Mesendoderm (in vitro differentiated cells): Measurements from ENCODE around the gene TTYH1.
"Not testable (repeated sequence)": the region's sequence is repeated elsewhere in the genome, so short reads cannot be mapped to it uniquely, and the experiment has no call there.

Source experiments
- DNase-seq: peaks from one replicate; pipeline ENCODE4 v3.0.0; 2013
- H2AK5ac ChIP-seq: 2 replicates; pipeline ENCODE4 v1.6.1; 2013; ENCODE audit warnings: low read length, inconsistent platforms
- H2BK120ac ChIP-seq: 2 replicates; pipeline ENCODE4 v1.6.1; 2013; ENCODE audit warnings: low read depth, mild to moderate bottlenecking, low read length, moderate library complexity, mixed read lengths
- H2BK15ac ChIP-seq: replicated peaks from 2 replicates; pipeline ENCODE4 v1.6.1; 2013; ENCODE audit warnings: low read depth, mild to moderate bottlenecking, moderate library complexity
- H2BK5ac ChIP-seq: 2 replicates; pipeline ENCODE4 v1.6.1; 2013; ENCODE audit warnings: low read length, inconsistent platforms
- H3K18ac ChIP-seq: 2 replicates; pipeline ENCODE4 v1.6.1; 2013; ENCODE audit warnings: mild to moderate bottlenecking, low read length, mixed read lengths
- H3K23ac ChIP-seq: one replicate; pipeline ENCODE4 v1.6.1; 2013; ENCODE audit warnings: low read length
- H3K27ac ChIP-seq: 2 replicates; pipeline ENCODE4 v1.5.1; 2013; ENCODE audit warnings: low read depth, mild to moderate bottlenecking, inconsistent platforms, low read length, moderate library complexity
- H3K27me3 ChIP-seq: 2 replicates; pipeline ENCODE4 v1.6.1; 2013; ENCODE audit warnings: low read length, control low read depth, mild to moderate bottlenecking, inconsistent platforms; ENCODE audit not compliant: insufficient read depth, poor library complexity
- H3K36me3 ChIP-seq: 2 replicates; pipeline ENCODE4 v1.6.1; 2013; ENCODE audit warnings: low read length, inconsistent platforms; ENCODE audit not compliant: control insufficient read depth, insufficient read depth
- H3K4ac ChIP-seq: one replicate; pipeline ENCODE4 v1.6.1; 2013; ENCODE audit warnings: low read depth, mild to moderate bottlenecking, low read length, moderate library complexity
- H3K4me1 ChIP-seq: 2 replicates; pipeline ENCODE4 v1.6.1; 2013; ENCODE audit warnings: low read depth, low read length, inconsistent platforms; ENCODE audit not compliant: control insufficient read depth
- H3K4me2 ChIP-seq: 2 replicates; pipeline ENCODE4 v1.6.1; 2013; ENCODE audit warnings: low read length
- H3K4me3 ChIP-seq: 2 replicates; pipeline ENCODE4 v1.5.1; 2013; ENCODE audit warnings: mild to moderate bottlenecking, low read length
- H3K56ac ChIP-seq: one replicate; pipeline ENCODE4 v1.6.1; 2013; ENCODE audit warnings: low read length
- H3K79me1 ChIP-seq: 2 replicates; pipeline ENCODE4 v1.6.1; 2013; ENCODE audit warnings: low read length, inconsistent platforms
- H3K79me2 ChIP-seq: 2 replicates; pipeline ENCODE4 v1.6.1; 2013; ENCODE audit warnings: mild to moderate bottlenecking, low read length; ENCODE audit not compliant: control insufficient read depth, insufficient read depth
- H3K9ac ChIP-seq: 2 replicates; pipeline ENCODE4 v1.6.1; 2013; ENCODE audit warnings: low read length, inconsistent platforms
- H4K5ac ChIP-seq: one replicate; pipeline ENCODE4 v1.6.1; 2013; ENCODE audit warnings: low read length
- H4K8ac ChIP-seq: one replicate; pipeline ENCODE4 v1.6.1; 2013; ENCODE audit warnings: low read depth, mild to moderate bottlenecking, control low read depth, low read length, moderate library complexity
- WGBS: extraction: QIAGEN DNeasy Blood & Tissue Kit; methylation state at CpG from one replicate; pipeline ENCODE4 v1.1.7; 2013; ENCODE audit warnings: low lambda C conversion rate, missing lambda C conversion rate; ENCODE audit not compliant: insufficient coverage; ENCODE audit errors: extremely low coverage; 5-methylcytosine and 5-hydroxymethylcytosine counted together

Gene TTYH1

DNA sequence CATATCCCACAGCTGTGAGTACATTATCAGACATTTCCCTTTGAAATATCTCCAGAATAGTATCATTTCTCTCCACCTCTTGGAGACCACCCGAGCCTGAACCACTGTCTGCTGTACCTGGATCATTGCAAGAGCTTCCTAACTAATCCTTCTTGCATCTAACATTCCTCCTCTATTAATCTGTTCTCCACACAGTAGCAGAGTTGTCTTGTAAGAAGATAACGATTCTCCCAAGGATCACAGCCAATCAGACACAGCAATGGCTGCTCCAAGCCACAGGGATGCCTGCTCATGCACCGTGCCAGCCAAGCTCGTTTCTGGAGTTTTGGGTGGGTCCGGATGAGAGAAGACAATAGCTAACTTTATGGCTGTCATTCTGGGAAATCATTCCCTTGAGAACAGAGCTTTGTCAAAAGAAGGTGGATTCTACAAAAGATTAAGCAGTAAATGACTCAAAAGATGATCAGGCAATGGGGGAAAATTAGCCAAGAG is 36.0 kb upstream of the TTYH1 start:
- WGBS, result no CpG with 5 or more reads among the region's 5 CpGs
- H3K4me1 ChIP-seq, result no peaks in the 10 kb centered on the region

DNA sequence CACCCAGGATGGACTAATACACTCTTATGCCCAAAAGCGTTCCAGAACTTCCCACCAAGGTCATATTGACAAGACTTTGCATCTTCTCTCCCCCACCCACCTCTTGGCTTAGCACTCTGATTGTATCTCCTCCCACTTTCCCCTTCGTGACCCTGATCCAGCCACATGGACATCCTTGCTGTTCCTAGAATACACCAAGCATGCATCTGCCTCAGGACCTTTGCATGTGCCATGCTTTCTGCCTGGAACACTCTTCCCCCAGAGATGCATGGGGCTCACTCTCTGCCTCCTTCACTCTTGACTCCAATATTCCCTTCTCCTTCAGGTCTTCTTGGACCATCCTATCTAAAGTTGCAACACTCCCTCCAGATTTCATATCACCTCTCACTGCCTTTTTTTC is 34.4 kb upstream of the TTYH1 start:
- Histone ChIP-seq H3K23ac (no peak overlapping the region), H3K18ac (no peak overlapping the region), H3K36me3 (no peaks in the 10 kb centered on the region), H3K56ac (no peak overlapping the region), H3K79me1 (no peaks in the 10 kb centered on the region), H3K79me2 (no peaks in the 10 kb centered on the region), H2BK120ac (no peak overlapping the region), H4K5ac (no peak overlapping the region), H3K27me3 (no peaks in the 10 kb centered on the region), H3K4me1 (no peaks in the 10 kb centered on the region), H2AK5ac (no peak overlapping the region), H3K4me3 (no peak overlapping the region), H3K9ac (no peak overlapping the region), H3K4me2 (no peak overlapping the region), H4K8ac (no peak overlapping the region), H2BK5ac (no peak overlapping the region), H2BK15ac (no peak overlapping the region), H3K4ac (no peak overlapping the region), H3K27ac (no peak overlapping the region)
- WGBS, result no CpG with 5 or more reads among the region's 2 CpGs
- no peak for DNase-seq

More for the DNA sequence above, 36.0 kb upstream of the TTYH1 start:
- no peak overlapping the region for H4K5ac ChIP-seq
- H3K27ac ChIP-seq, result no peak overlapping the region
- H3K27me3 ChIP-seq, result no peaks in the 10 kb centered on the region
- no peak overlapping the region for H2BK15ac ChIP-seq
- no peak for DNase-seq
- no peak overlapping the region for H3K4me2 ChIP-seq
- H3K4me3 ChIP-seq, result no peak overlapping the region
- H3K23ac ChIP-seq, result no peak overlapping the region
- no peak overlapping the region for H4K8ac ChIP-seq
- no peak overlapping the region for H2BK120ac ChIP-seq
- H3K36me3 ChIP-seq, result no peaks in the 10 kb centered on the region
- H3K9ac ChIP-seq, result no peak overlapping the region
- H3K79me1 ChIP-seq, result no peaks in the 10 kb centered on the region
- H3K56ac ChIP-seq, result no peak overlapping the region
- H3K18ac ChIP-seq, result no peak overlapping the region
- H3K4ac ChIP-seq, result no peak overlapping the region
- H2AK5ac ChIP-seq, result no peak overlapping the region
- no peaks in the 10 kb centered on the region for H3K79me2 ChIP-seq
- no peak overlapping the region for H2BK5ac ChIP-seq

DNA sequence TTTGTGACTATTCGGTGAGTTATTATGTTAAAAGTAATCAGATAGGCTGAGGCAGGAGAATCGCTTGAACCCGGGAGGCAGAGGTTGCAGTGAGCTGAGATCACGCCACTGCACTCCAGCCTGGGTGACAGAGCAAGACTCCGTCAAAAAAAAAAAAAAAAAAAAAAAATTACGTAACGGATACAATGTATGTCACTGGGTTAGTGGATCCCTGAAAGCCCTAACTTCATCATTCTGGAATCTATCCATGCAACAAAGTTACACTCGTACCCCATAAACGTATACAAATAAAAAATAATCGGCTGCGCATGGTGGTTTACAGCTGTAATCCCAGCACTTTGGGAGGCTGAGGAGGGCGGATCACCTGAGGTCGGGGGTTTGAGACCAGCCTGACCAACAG is 33.2 kb upstream of the TTYH1 start:
- not testable (repeated sequence) for H3K36me3 ChIP-seq, H3K4ac ChIP-seq, H4K8ac ChIP-seq, DNase-seq, H3K79me1 ChIP-seq, H3K4me2 ChIP-seq, H3K79me2 ChIP-seq, H3K4me3 ChIP-seq, H2BK120ac ChIP-seq, H3K9ac ChIP-seq, H3K56ac ChIP-seq, H3K4me1 ChIP-seq, H2BK15ac ChIP-seq, H3K23ac ChIP-seq, H4K5ac ChIP-seq, H2BK5ac ChIP-seq, H3K18ac ChIP-seq, H2AK5ac ChIP-seq, H3K27ac ChIP-seq, H3K27me3 ChIP-seq
- WGBS, result no CpG with 5 or more reads among the region's 13 CpGs

DNA sequence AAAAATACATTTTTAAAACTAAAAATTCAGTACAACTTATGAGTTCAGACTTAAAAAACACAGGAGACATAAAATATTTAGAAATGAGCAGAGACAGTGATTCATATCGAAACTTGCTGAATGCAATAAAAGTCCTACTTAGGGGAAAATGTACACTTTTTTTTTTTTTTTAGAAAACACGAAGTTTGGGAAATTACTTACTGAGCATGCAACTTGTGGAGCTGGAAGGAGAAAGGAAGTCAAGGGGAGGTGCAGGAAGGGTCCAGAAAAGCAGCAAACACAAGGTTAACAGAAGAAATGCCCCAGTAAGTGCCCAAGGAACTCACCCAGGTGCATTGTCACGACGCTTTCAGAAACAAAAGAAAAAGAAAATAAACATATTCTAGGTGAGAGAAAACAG is 31.9 kb upstream of the TTYH1 start:
- Histone ChIP-seq H3K36me3 (no peaks in the 10 kb centered on the region), H3K79me1 (no peaks in the 10 kb centered on the region), H3K4me3 (no peak overlapping the region), H3K18ac (no peak overlapping the region), H3K27ac (no peak overlapping the region), H2AK5ac (no peak overlapping the region), H2BK15ac (no peak overlapping the region), H3K4me1 (no peaks in the 10 kb centered on the region), H3K56ac (no peak overlapping the region), H3K4ac (no peak overlapping the region), H3K9ac (no peak overlapping the region), H4K5ac (no peak overlapping the region), H3K79me2 (no peaks in the 10 kb centered on the region), H3K4me2 (no peak overlapping the region), H4K8ac (no peak overlapping the region), H2BK120ac (no peak overlapping the region), H3K23ac (no peak overlapping the region), H2BK5ac (no peak overlapping the region), H3K27me3 (no peaks in the 10 kb centered on the region)
- WGBS, result no CpG with 5 or more reads among the region's 4 CpGs
- no peak for DNase-seq

DNA sequence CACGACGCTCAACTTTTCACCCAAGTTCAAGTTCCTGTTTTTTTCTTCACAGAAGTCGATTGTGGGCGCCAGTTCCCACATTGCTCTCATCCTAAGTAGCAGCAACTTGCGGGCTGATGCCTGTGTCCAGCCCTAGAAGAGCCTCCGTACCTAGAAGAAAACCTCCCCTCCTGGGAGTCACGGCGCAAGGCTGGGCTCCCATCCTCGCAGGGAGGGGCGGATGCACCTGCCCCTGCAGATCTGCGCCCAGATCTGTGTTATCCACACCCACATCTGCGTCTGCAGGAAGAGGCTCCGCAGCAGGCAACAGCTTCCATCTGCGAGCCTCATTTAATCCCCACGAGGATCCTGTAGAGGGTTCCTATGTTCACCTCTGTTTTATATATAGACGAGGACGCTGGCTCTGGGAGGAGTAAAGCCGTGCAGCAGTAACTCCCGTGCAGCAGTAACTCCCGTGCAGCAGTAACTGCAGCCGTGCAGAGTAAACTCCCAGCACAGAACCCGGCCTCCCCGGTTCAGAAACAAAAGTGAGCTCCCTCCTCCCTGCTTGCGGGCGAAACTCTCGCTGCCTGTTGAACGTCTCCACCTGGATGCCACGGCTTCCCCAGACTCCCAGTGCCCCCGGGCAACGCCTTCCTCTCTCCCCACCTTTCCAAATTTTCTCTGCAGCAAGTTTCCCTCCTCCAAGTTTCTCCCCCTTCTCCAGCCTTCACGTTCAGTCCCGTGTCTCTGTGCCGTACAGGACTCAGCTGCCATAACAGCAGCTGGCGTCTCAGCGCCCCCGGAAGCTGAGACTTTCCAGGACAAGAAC is 27.1 kb upstream of the TTYH1 start:
- no peaks in the 10 kb centered on the region for H3K27me3 ChIP-seq
- H2BK15ac ChIP-seq, result no peak overlapping the region
- H4K8ac ChIP-seq, result no peak overlapping the region
- H2BK120ac ChIP-seq, result no peak overlapping the region
- H2AK5ac ChIP-seq, result no peak overlapping the region
- no peaks in the 10 kb centered on the region for H3K79me2 ChIP-seq
- DNase-seq, result no peak
- no peak overlapping the region for H4K5ac ChIP-seq
- H3K18ac ChIP-seq, result no peak overlapping the region
- H2BK5ac ChIP-seq, result no peak overlapping the region
- no peak overlapping the region for H3K4ac ChIP-seq
- no peak overlapping the region for H3K23ac ChIP-seq
- H3K4me3 ChIP-seq, result no peak overlapping the region
- no peaks in the 10 kb centered on the region for H3K79me1 ChIP-seq
- no peaks in the 10 kb centered on the region for H3K4me1 ChIP-seq
- WGBS, result no CpG with 5 or more reads among the region's 36 CpGs
- H3K56ac ChIP-seq, result no peak overlapping the region
- no peak overlapping the region for H3K9ac ChIP-seq
- no peak overlapping the region for H3K27ac ChIP-seq
- no peak overlapping the region for H3K4me2 ChIP-seq
- no peaks in the 10 kb centered on the region for H3K36me3 ChIP-seq

DNA sequence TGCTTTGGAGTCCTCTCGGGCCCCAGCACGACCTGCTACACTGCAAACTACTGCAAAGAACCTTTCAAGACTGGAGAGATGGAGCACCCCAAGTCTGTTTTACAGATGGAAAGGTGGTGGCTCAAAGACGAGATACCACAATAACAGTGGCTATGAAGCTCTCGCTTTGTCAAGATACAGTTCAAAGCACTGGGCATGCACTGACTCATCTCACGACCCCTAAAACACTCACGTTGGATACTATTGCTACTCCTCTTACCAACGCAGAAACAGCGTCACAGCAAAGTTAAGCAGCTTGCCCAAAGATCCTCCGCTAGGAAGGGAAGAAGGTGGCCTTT is 26.5 kb upstream of the TTYH1 start:
- H3K27me3 ChIP-seq, result no peaks in the 10 kb centered on the region
- no peak overlapping the region for H2AK5ac ChIP-seq
- no CpG with 5 or more reads among the region's 9 CpGs for WGBS

More for the DNA sequence above, 26.5 kb upstream of the TTYH1 start:
- Histone ChIP-seq H3K9ac (no peak overlapping the region), H3K56ac (no peak overlapping the region), H3K4me2 (no peak overlapping the region), H3K18ac (no peak overlapping the region), H4K5ac (no peak overlapping the region), H3K4me3 (no peak overlapping the region), H4K8ac (no peak overlapping the region), H3K23ac (no peak overlapping the region), H2BK15ac (no peak overlapping the region), H3K36me3 (no peaks in the 10 kb centered on the region), H3K79me2 (no peaks in the 10 kb centered on the region), H3K79me1 (no peaks in the 10 kb centered on the region), H2BK120ac (no peak overlapping the region), H2BK5ac (no peak overlapping the region), H3K27ac (no peak overlapping the region), H3K4me1 (no peaks in the 10 kb centered on the region), H3K4ac (no peak overlapping the region)
- no peak for DNase-seq
